GM21717 (cell line): ENCODE results near the gene TIAM1.

Experiments
- ATAC-seq: cut with Tn5 transposase; IDR thresholded peaks from one replicate; pipeline ENCODE4 v1.9.1; 2021; ENCODE audit warnings: mild to moderate bottlenecking, moderate library complexity; ENCODE audit not compliant: unreplicated experiment

Gene TIAM1

DNA sequence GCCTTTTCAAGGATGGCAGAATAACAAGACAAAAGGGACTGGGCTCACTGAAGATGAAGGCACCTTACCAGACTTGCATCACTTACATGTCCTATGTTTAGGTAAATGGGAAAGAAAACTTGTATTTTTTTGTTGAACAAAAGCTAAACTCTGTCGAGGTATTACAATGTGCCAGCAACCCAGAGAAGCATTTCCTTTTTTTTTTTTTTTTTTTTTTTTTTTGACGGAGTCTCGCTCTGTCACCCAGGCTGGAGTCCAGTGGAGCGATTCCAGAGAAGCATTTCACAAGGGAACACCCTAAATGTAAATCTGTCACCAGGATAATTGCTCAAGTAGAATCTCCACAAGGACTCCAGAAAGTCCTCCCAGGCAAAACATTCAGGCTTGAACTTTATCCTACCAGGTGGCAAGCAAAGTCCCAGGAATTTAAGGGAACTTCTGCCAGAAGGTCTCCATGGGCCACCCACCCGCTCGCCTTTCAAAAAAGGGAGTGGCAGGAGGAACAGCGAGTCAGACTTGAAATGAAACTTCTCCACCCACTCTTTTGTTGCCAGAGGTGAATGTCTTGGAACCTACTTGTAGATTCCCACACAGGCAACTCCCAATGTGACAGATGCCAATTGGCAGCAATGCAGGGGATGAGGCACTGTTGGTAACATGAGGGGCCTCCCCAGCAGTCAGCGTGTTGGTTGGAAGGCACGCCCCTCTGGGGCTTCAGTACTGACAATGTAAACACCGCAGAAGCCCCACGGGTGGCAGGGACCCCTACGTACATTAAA lies 125.0 kb downstream of the TIAM1 start:
- no peak for ATAC-seq

GRCh38 chr21:31216206-31216605 lies 127.9 kb downstream of the TIAM1 start:
- no peak for ATAC-seq

DNA sequence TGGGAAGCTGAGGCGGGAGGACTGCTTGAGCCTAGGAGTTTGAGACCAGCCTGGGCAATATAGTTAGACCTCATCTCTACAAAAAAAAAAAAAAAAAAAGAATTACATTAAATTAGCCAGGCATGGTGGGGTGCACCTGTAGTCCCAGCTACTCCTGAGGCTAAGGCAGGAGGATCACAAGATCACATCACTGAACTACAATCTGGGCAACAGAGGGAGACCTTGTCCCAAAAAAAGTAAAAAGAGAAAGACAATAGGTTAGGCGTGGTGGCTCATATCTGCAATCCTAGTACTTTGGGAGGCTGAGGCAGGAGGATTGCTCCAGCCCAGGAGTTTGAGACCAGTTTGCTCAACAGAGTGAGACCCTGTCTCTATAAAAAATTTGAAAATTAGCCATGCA lies 130.3 kb downstream of the TIAM1 start:
- ATAC-seq: no peak

DNA sequence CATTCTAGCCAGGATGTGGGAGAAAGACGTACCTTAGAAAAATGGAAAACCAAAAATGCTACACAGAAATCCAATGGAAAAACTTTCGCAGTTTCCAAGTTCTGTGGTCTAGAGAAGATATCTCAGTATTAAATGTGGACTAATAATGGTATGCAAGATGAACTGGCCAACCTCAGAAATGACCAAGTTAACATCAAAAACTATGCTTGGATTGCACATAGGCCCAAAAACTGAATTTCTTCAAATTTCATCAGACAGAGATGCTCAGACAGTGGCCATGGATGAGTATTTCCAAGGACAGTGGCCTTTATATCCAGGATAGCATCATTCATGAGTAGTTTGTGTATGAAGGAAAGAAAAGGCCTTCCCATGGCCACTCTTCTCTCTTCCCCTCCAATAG lies 132.2 kb downstream of the TIAM1 start:
- no peak for ATAC-seq

GRCh38 chr21:31205412-31205811 lies 138.6 kb downstream of the TIAM1 start:
- ATAC-seq: no peak

GRCh38 chr21:31204801-31205200 lies 139.3 kb downstream of the TIAM1 start:
- ATAC-seq: no peak

GRCh38 chr21:31203431-31204054 lies 140.5 kb downstream of the TIAM1 start:
- no peak for ATAC-seq

- no peak for ATAC-seq
These were observed 142.5 kb downstream of the TIAM1 start for GRCh38 chr21:31201548-31201947.

DNA sequence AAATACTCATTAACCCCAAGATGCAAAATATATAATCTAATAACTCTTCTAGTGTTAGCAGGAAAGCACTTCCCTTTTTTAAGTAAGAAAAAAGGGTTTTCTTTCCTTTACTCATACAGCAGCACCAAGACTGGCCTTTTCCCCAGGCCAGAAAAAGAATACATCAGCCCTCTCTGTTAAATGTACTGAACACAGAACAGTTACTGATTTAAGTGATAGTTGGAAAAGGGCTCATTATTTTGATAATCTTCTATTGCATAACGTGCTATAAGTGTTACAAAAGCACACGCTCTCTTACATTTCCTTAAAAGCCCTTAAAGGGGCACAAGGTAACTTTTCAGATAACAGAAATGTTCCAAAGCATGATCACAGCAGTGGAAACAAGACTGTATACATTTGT lies 142.9 kb downstream of the TIAM1 start:
- no peak for ATAC-seq

- no peak for ATAC-seq
These were observed 145.5 kb downstream of the TIAM1 start for GRCh38 chr21:31198575-31198974.

- no peak for ATAC-seq
These were observed 147.3 kb downstream of the TIAM1 start for GRCh38 chr21:31196724-31197123.

- peak; percentile 72 for ATAC-seq
These were observed 148.6 kb downstream of the TIAM1 start for GRCh38 chr21:31195334-31196015.

- ATAC-seq: no peak
These were observed 149.4 kb downstream of the TIAM1 start for GRCh38 chr21:31194510-31195293.

DNA sequence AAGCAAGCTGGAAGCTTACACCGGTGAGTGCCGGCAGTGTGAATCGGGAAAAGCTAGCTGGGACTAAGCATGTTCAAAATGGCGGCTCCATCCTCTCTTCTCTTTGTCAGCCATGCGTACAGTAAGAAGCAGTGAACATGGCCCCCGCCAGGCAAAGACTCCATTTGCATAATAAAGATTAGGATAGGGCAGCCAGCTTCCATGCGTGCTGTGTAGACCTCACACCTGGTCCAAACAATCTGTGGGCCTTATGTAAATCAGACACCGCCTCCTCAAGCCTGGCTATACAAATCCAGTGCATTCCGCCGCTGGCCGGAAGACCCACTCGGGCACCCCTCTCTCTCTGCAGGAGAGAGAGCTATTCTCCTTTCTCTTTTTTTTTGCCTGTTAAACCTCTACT lies 150.3 kb downstream of the TIAM1 start:
- no peak for ATAC-seq

- no peak for ATAC-seq
These were observed 152.5 kb downstream of the TIAM1 start for GRCh38 chr21:31191553-31191952.

DNA sequence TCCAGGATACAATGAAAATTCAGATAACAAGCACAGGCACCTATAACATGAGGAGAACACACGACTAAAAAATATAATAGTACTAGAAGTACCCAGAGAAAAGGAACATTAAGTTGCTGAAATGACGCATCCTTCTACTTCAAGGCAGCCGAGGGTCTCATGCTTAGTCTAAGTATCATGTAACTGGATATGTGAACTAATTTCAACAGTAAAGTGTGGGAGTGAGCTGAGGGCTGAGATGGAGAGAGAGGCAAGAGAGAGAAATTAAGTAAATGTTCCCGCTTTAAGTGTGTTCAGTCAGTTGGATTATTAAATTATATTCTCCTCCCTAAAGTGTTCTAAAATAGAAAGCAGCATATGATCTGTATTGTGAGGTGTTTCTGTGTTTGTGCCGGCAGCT lies 153.5 kb downstream of the TIAM1 start:
- no peak for ATAC-seq

DNA sequence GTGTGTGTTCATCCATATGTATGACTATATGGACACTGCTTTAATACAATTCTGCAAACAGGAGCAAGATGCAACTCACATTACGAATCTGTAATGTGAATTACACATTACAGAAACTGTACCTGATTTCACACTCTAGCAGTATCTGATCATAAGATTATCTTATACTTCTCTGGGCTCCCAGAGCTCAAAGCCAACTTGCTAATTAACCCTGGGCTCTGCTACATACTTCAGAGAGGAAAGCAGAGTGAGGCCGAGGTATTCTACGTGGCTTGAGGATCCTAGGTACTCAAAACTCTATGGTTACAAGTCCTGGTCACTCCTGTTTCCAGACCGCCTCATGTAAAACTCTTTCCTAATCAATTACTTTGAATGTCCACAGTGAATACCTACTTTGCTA lies 156.6 kb downstream of the TIAM1 start:
- no peak for ATAC-seq

GRCh38 chr21:31186916-31187315 lies 157.1 kb downstream of the TIAM1 start:
- ATAC-seq: no peak

- no peak for ATAC-seq
These were observed 158.4 kb downstream of the TIAM1 start for GRCh38 chr21:31185663-31186062.

DNA sequence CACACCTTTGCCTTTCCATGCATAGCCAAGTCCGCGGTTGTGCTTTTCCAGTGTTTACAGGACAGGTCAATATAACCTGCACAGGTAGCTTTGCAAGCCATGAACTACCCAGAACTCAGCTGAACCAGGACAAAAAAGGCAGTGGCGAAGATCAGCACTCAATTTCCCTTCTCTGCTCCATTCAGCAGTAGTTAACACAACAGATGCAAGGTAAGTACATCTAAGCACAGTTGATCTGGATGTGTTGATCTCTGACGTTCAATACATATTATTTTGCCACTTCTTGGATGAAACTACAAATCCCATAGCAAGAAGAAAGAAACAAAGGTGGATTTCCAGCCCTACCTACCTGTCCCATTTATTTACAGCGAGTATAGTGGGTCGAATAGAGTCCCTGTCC lies 159.2 kb downstream of the TIAM1 start:
- no peak for ATAC-seq

DNA sequence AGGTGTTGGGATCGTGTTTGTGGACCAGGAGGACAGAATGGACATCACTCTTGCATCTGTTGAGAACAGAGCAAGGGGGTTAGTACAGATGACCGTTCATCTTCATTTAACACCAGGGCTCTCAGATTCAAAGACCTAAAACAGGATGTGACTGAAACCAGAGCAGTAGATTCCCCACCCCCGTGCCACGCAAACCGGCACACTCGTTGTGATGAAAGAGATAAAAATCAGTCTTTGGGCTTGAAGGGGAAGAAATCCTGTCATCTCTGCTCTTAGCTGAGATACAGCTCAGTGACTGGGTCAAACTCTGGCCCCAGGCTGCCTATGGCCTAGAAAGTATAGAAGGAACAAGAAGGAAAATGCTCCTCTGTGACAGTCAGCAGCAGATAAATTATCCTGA lies 159.6 kb downstream of the TIAM1 start:
- ATAC-seq: no peak
